ENCODE results near the gene GMPPA. TPM values are rescaled to one million over a fixed set of nuclear protein-coding genes. Genes with fewer than 3 reads are reported as not detected.
A peak's percentile ranks its signal among the peaks of the same experiment; 100 is the strongest.

The GMPPA gene
- total and polyA plus RNA-seq, 4 donors = 17.0 to 135 (median 40.4) TPM

GRCh38 chr2:219457784-219458369 is 40.8 kb upstream of the GMPPA start:
- Histone ChIP-seq H3K27ac (ENCODE audit: low read depth in 1 of 2, low read length in 2 of 2) (peak overlapping the region; percentile 33 to 71), H3K4me3 (ENCODE audit: low read length in 2 of 2) (no peak overlapping the region), H3K36me3 (ENCODE audit: control insufficient read depth in 1 of 2, insufficient read depth in 2 of 2, low read length in 1 of 2) (peaks cover 0 to 4% of the 10 kb centered on the region in 2 donors), H3K9me3 (ENCODE audit: control insufficient read depth, low read length) (no peaks in the 10 kb centered on the region), H3K4me1 (ENCODE audit: control insufficient read depth in 1 of 2, insufficient read depth in 2 of 2, low read length in 2 of 2) (peaks cover 2 to 3% of the 10 kb centered on the region in 2 donors), H3K27me3 (ENCODE audit: control insufficient read depth in 1 of 2, insufficient read depth in 2 of 2, low read length in 1 of 2) (no peaks in the 10 kb centered on the region)
- DNase-seq = peak in 1 of 2 donors; percentile 38
- WGBS, 2 donors = 70 to 74% methylated on average over 5 of the region's 5 CpGs
- no peak for ATAC-seq (ENCODE audit: low FRiP score)
- intact Hi-C loops (cut with DNase I) = loop anchor here (2.0 to 10.0 kb wide), 3 partner anchors 13 to 53 kb away; no protein-coding TSS in a partner anchor

- H3K27me3 ChIP-seq (ENCODE audit: control insufficient read depth in 1 of 2, insufficient read depth in 2 of 2, low read length in 1 of 2) = no peaks in the 10 kb centered on the region
- H3K4me3 ChIP-seq (ENCODE audit: low read length in 2 of 2) = no peak overlapping the region
- H3K27ac ChIP-seq (ENCODE audit: low read depth in 1 of 2, low read length in 2 of 2) = peak overlapping the region; percentile 77 to 91
- H3K9me3 ChIP-seq (ENCODE audit: control insufficient read depth, low read length) = no peaks in the 10 kb centered on the region
- peaks cover 2 to 3% of the 10 kb centered on the region in 2 donors for H3K4me1 ChIP-seq (ENCODE audit: control insufficient read depth in 1 of 2, insufficient read depth in 2 of 2, low read length in 2 of 2)
- ATAC-seq (ENCODE audit: low FRiP score) = no peak
- WGBS, 2 donors = 51 to 56% methylated on average over 8 of the region's 8 CpGs
- intact Hi-C loops (cut with DNase I) = loop anchor here (2.0 to 10.0 kb wide), 3 partner anchors 14 to 54 kb away; no protein-coding TSS in a partner anchor
- DNase-seq = no peak
- H3K36me3 ChIP-seq (ENCODE audit: control insufficient read depth in 1 of 2, insufficient read depth in 2 of 2, low read length in 1 of 2) = peaks cover 0 to 4% of the 10 kb centered on the region in 2 donors
Observed at GRCh38 chr2:219458996-219459395, 39.7 kb upstream of the GMPPA start.

DNA sequence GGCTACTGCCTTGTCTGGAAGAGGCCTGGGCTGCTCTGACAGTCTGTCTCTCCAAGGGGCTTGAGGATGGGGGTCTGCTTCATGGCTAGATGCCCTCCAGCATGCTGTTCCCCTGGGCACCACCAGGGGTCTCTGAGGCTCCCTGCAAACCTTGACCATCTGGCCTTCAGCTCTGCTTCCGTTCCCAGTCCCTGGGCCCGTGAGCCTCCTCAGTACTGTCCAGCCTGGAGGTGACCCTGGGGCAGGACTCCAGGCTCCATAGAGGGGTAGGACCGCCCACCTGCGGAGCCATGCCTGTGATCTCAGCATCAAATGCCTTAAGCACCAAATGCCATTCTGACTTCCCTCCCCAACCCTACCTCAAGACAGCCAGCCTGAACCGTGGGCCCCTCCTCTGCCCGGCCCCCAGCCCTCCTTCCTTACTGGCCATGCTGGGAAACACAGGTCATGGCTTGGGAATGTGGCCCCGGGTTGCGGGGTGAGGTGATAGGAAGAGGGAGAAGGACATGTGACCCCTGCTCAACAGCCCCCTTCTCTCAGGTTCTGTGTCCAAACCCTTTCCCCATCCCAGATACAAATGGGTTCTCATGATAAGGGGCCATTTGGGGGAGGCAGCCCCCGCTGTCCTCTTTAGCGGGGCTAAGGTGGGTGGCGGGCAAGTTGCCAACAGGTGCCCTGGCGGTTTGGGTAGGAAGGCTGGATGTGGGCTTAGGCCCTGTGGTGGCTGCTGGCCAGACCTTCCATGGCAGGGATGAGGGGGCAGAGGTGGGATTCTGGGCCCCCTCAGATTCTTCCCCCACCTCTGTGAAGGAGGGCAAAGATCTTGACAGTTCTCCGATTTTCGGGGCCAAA is 39.0 kb upstream of the GMPPA start:
- intact Hi-C loops (cut with DNase I) = loop anchor here (2.0 to 10.0 kb wide), 4 partner anchors 15 to 55 kb away; partner anchors contain the start of gene GMPPA (in 2 of the 2)
- no peaks in the 10 kb centered on the region for H3K9me3 ChIP-seq (ENCODE audit: control insufficient read depth, low read length)
- ATAC-seq (ENCODE audit: low FRiP score) = peak; percentile 67
- no peak overlapping the region for H3K4me3 ChIP-seq (ENCODE audit: low read length in 2 of 2)
- H3K36me3 ChIP-seq (ENCODE audit: control insufficient read depth in 1 of 2, insufficient read depth in 2 of 2, low read length in 1 of 2) = peaks cover 0 to 9% of the 10 kb centered on the region in 2 donors
- H3K27ac ChIP-seq (ENCODE audit: low read depth in 1 of 2, low read length in 2 of 2) = peak overlapping the region; percentile 77 to 91
- DNase-seq = peak in 1 of 2 donors; percentile 73
- 4 to 8% methylated on average over 14 of the region's 14 CpGs for WGBS, 2 donors
- H3K4me1 ChIP-seq (ENCODE audit: control insufficient read depth in 1 of 2, insufficient read depth in 2 of 2, low read length in 2 of 2) = peaks cover 0 to 3% of the 10 kb centered on the region in 2 donors
- no peaks in the 10 kb centered on the region for H3K27me3 ChIP-seq (ENCODE audit: control insufficient read depth in 1 of 2, insufficient read depth in 2 of 2, low read length in 1 of 2)

- 0 to 9% methylated on average over 16 to 18 of the region's 18 CpGs for WGBS, 2 donors
- ATAC-seq (ENCODE audit: low FRiP score) (peak; percentile 88), DNase-seq (peak; percentile 96)
- Histone ChIP-seq H3K27ac (ENCODE audit: low read depth in 1 of 2, low read length in 2 of 2) (peak overlapping the region; percentile 77 to 91), H3K36me3 (ENCODE audit: control insufficient read depth in 1 of 2, insufficient read depth in 2 of 2, low read length in 1 of 2) (peaks cover 0 to 11% of the 10 kb centered on the region in 2 donors), H3K4me1 (ENCODE audit: control insufficient read depth in 1 of 2, insufficient read depth in 2 of 2, low read length in 2 of 2) (peaks cover 0 to 3% of the 10 kb centered on the region in 2 donors), H3K9me3 (ENCODE audit: control insufficient read depth, low read length) (no peaks in the 10 kb centered on the region), H3K4me3 (ENCODE audit: low read length in 2 of 2) (no peak overlapping the region), H3K27me3 (ENCODE audit: control insufficient read depth in 1 of 2, insufficient read depth in 2 of 2, low read length in 1 of 2) (no peaks in the 10 kb centered on the region)
- intact Hi-C loops (cut with DNase I) = loop anchor here (5.0 kb wide), 1 partner anchor 37 kb away; the partner anchor contains the start of gene GMPPA (in 2 of the 2)
Observed at GRCh38 chr2:219460424-219460926, 38.2 kb upstream of the GMPPA start.

GRCh38 chr2:219461047-219461514 is 37.6 kb upstream of the GMPPA start:
- peak; percentile 78 to 93 for DNase-seq
- WGBS, 2 donors = 2 to 5% methylated on average over 11 of the region's 11 CpGs
- Histone ChIP-seq H3K4me1 (ENCODE audit: control insufficient read depth in 1 of 2, insufficient read depth in 2 of 2, low read length in 2 of 2) (peaks cover 0 to 3% of the 10 kb centered on the region in 2 donors), H3K27me3 (ENCODE audit: control insufficient read depth in 1 of 2, insufficient read depth in 2 of 2, low read length in 1 of 2) (no peaks in the 10 kb centered on the region), H3K9me3 (ENCODE audit: control insufficient read depth, low read length) (no peaks in the 10 kb centered on the region), H3K27ac (ENCODE audit: low read depth in 1 of 2, low read length in 2 of 2) (peak overlapping the region; percentile 65 to 76), H3K36me3 (ENCODE audit: control insufficient read depth in 1 of 2, insufficient read depth in 2 of 2, low read length in 1 of 2) (peaks cover 0 to 12% of the 10 kb centered on the region in 2 donors), H3K4me3 (ENCODE audit: low read length in 2 of 2) (no peak overlapping the region)
- ATAC-seq (ENCODE audit: low FRiP score) = peak; percentile 78
- intact Hi-C loops (cut with DNase I) = loop anchor here (5.0 kb wide), 1 partner anchor 36 kb away; the partner anchor contains the start of gene GMPPA (in 2 of the 2)

DNA sequence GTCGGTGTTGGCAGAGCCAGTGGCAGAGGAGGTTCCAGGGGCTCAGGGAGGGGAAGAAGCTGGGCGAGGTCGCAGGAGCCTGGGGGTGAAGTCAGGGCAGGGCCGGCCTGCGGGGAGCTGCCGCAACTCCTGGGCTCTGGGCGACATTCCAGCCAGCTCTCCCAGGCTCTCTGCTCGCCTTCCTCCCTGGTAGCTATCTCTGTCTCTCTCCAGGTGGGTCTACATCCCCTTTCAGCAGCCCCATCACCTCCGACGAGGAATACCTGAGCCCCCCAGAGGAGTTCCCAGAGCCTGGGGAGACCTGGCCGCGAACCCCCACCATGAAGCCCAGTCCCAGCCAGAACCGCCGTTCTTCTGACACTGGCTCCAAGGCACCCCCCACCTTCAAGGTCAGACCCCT is 37.0 kb upstream of the GMPPA start:
- intact Hi-C loops (cut with DNase I) = loop anchor here (5.0 kb wide), 1 partner anchor 36 kb away; the partner anchor contains the start of gene GMPPA (in 2 of the 2)
- H3K36me3 ChIP-seq (ENCODE audit: control insufficient read depth in 1 of 2, insufficient read depth in 2 of 2, low read length in 1 of 2) = peaks cover 0 to 12% of the 10 kb centered on the region in 2 donors
- whole genome bisulfite sequencing, 2 donors = 36 to 40% methylated on average over 14 of the region's 14 CpGs

GRCh38 chr2:219462349-219462748 is 36.3 kb upstream of the GMPPA start:
- peaks cover 0 to 10% of the 10 kb centered on the region in 2 donors for H3K36me3 ChIP-seq (ENCODE audit: control insufficient read depth in 1 of 2, insufficient read depth in 2 of 2, low read length in 1 of 2)
- no peak for DNase-seq

More for the DNA sequence above, 37.0 kb upstream of the GMPPA start:
- H3K4me1 ChIP-seq (ENCODE audit: control insufficient read depth in 1 of 2, insufficient read depth in 2 of 2, low read length in 2 of 2) = peaks cover 0 to 3% of the 10 kb centered on the region in 2 donors
- no peaks in the 10 kb centered on the region for H3K9me3 ChIP-seq (ENCODE audit: control insufficient read depth, low read length)
- H3K27me3 ChIP-seq (ENCODE audit: control insufficient read depth in 1 of 2, insufficient read depth in 2 of 2, low read length in 1 of 2) = no peaks in the 10 kb centered on the region
- peak overlapping the region; percentile 65 to 76 for H3K27ac ChIP-seq (ENCODE audit: low read depth in 1 of 2, low read length in 2 of 2)
- ATAC-seq (ENCODE audit: low FRiP score) = no peak
- no peak overlapping the region for H3K4me3 ChIP-seq (ENCODE audit: low read length in 2 of 2)
- DNase-seq = no peak

More at GRCh38 chr2:219462349-219462748, 36.3 kb upstream of the GMPPA start:
- no peak for ATAC-seq (ENCODE audit: low FRiP score)
- intact Hi-C loops (cut with DNase I) = loop anchor here (5.0 kb wide), 1 partner anchor 35 kb away; the partner anchor contains the start of gene GMPPA (in 2 of the 2)
- H3K27me3 ChIP-seq (ENCODE audit: control insufficient read depth in 1 of 2, insufficient read depth in 2 of 2, low read length in 1 of 2) = no peaks in the 10 kb centered on the region
- H3K4me3 ChIP-seq (ENCODE audit: low read length in 2 of 2) = no peak overlapping the region
- H3K9me3 ChIP-seq (ENCODE audit: control insufficient read depth, low read length) = no peaks in the 10 kb centered on the region
- peaks cover 0 to 3% of the 10 kb centered on the region in 2 donors for H3K4me1 ChIP-seq (ENCODE audit: control insufficient read depth in 1 of 2, insufficient read depth in 2 of 2, low read length in 2 of 2)
- H3K27ac ChIP-seq (ENCODE audit: low read depth in 1 of 2, low read length in 2 of 2) = peak overlapping the region in 1 of 2 donors; percentile 65
- 79 to 86% methylated on average over 9 of the region's 9 CpGs for WGBS, 2 donors
